ENCODE data around the gene RAB6D. TPM values are rescaled to one million over a fixed set of nuclear protein-coding genes. Genes with fewer than 3 reads are reported as not detected.
"Not testable (repeated sequence)": the region's sequence is repeated elsewhere in the genome, so short reads cannot be mapped to it uniquely, and the experiment has no call there.

RAB6D gene
- total RNA-seq, 1 experiment from 2014 or later = not detected

DNA sequence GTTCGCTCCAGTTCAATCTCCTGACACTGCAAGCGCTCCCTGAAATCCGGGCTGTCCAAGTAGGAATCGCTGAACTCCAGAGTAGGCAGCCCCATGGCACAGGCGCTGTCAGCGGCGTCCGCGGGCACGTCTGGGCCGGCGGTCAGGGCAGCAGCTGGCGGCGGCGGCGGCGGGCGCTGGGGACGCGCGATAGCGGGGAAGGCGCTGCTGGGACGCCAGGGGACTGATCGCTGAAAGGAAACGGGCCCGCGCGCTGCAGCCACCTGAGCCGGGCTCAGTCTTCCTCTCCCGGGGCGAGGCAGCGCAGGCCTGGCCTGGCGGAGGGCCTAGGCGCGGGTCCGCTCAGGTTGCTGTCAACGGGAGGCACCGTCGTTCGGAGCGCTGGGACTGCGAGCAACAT is 33.0 kb downstream of the RAB6D start:
- H2BK120ac ChIP-seq (ENCODE audit: low read depth, low read length, poor library complexity, severe bottlenecking); H3K14ac ChIP-seq (ENCODE audit: insufficient read depth, low read length); H3K4me2 ChIP-seq (ENCODE audit: insufficient read depth, insufficient read length, low read length); H2BK12ac ChIP-seq (ENCODE audit: insufficient read length, low read depth, low read length); H3K4me1 Mint-ChIP-seq; H3K9me3 Mint-ChIP-seq; H3K56ac ChIP-seq (ENCODE audit: insufficient read length, low read depth, low read length); H4K5ac ChIP-seq (ENCODE audit: insufficient read length, low read depth, low read length); H3K18ac ChIP-seq (ENCODE audit: insufficient read length, low read depth, low read length); H3K4me1 ChIP-seq (ENCODE audit: insufficient read depth, low read length); H2AK5ac ChIP-seq (ENCODE audit: insufficient read length, low read length); H3K9me3 ChIP-seq (ENCODE audit: control insufficient read depth, low read depth, low read length); H2BK5ac ChIP-seq (ENCODE audit: insufficient read length, low read length); H3K27ac ChIP-seq (ENCODE audit: insufficient read length, low read depth, low read length); H2AFZ ChIP-seq (ENCODE audit: low read length); H2BK20ac ChIP-seq (ENCODE audit: low read depth, low read length, poor library complexity, severe bottlenecking); H3K23ac ChIP-seq (ENCODE audit: insufficient read length, low read depth, low read length); H4K20me1 ChIP-seq (ENCODE audit: control insufficient read depth, insufficient read depth, insufficient read length); H2BK15ac ChIP-seq (ENCODE audit: low read depth, low read length); H3K9ac ChIP-seq (ENCODE audit: extremely low read depth, insufficient read length, low read length); H3K27ac Mint-ChIP-seq; H3K36me3 Mint-ChIP-seq (ENCODE audit: insufficient read depth in 1 of 3, low read depth in 3 of 3); H3T11ph ChIP-seq (ENCODE audit: low read length); H3K4ac ChIP-seq (ENCODE audit: low read depth, low read length); H3K79me2 ChIP-seq (ENCODE audit: insufficient read depth, low read length); H4K91ac ChIP-seq (ENCODE audit: insufficient read length, low read depth, low read length); H3K23me2 ChIP-seq (ENCODE audit: insufficient read length, low read depth, low read length, poor library complexity, severe bottlenecking); H4K8ac ChIP-seq (replicated peaks; ENCODE audit: insufficient read length, low read depth, low read length); H3K27me3 ChIP-seq (ENCODE audit: insufficient read depth, low read length); H3K79me1 ChIP-seq (ENCODE audit: insufficient read depth, low read depth, low read length, poor library complexity, severe bottlenecking): not testable (repeated sequence)
- peak; percentile 67 for DNase-seq
- Mint-ChIP-seq H3K4me3 (peak overlapping the region in 1 of 2 experiments; percentile 74; a peak in 3 of 5 replicates), H3K27me3 (ENCODE audit: low read depth) (peaks cover 48% of the 10 kb centered on the region)
- no CpG with 5 or more reads among the region's 43 CpGs for WGBS (ENCODE audit: extremely low coverage, insufficient read length, low lambda C conversion rate)

Measured in H9 (cell line).